Thyroid gland (tissue), 4 donors: ENCODE results near the gene STK11IP.

Source experiments
- POLR2A ChIP-seq, 2 donors: fragments of 450-650 bp; IDR thresholded peaks; one replicate each; pipeline ENCODE4 v1.6.1; 2017; ENCODE audit warnings: antibody characterized with exemption in 2 of 2, mild to moderate bottlenecking in 2 of 2, moderate library complexity in 1 of 2
- TF ChIP-seq, protein P1 (sequence below), 6 experiments: fragments of 200-600 bp in 3 of 6; fragments of 450-650 bp in 3 of 6; sonication (generic) in 3 of 6; IDR thresholded peaks; one replicate each; pipeline ENCODE4 v1.5.1; 2016 to 2019; ENCODE audit warnings: antibody characterized with exemption in 6 of 6, mild to moderate bottlenecking in 2 of 6, inconsistent platforms in 1 of 6, moderate library complexity in 1 of 6

- TF ChIP-seq, protein P1, sequence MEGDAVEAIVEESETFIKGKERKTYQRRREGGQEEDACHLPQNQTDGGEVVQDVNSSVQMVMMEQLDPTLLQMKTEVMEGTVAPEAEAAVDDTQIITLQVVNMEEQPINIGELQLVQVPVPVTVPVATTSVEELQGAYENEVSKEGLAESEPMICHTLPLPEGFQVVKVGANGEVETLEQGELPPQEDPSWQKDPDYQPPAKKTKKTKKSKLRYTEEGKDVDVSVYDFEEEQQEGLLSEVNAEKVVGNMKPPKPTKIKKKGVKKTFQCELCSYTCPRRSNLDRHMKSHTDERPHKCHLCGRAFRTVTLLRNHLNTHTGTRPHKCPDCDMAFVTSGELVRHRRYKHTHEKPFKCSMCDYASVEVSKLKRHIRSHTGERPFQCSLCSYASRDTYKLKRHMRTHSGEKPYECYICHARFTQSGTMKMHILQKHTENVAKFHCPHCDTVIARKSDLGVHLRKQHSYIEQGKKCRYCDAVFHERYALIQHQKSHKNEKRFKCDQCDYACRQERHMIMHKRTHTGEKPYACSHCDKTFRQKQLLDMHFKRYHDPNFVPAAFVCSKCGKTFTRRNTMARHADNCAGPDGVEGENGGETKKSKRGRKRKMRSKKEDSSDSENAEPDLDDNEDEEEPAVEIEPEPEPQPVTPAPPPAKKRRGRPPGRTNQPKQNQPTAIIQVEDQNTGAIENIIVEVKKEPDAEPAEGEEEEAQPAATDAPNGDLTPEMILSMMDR (IDR thresholded peaks at IDR 0.05), result no peak
- no peak for TF ChIP-seq POLR2A (IDR thresholded peaks at IDR 0.05)
These were observed 29.7 kb downstream of the STK11IP start, which contains the start of gene SLC4A3 for GRCh38 chr2:219627103-219628100.
